HCT116 (cell line): ENCODE measurements around the gene ARSG.

Experiments
- CTCF ChIP-seq, 3 experiments: fragments of 200-600 bp in 1 of 3; sonication (generic) in 1 of 3; IDR thresholded peaks in 2 of 3; conservative IDR thresholded peaks in 1 of 3; 2 replicates each; pipeline ENCODE4 v1.5.1; 2012 to 2017; ENCODE audit warnings: low read depth in 2 of 3, low read length in 2 of 3, antibody characterized with exemption in 1 of 3, borderline replicate concordance in 1 of 3, control low read depth in 1 of 3, mild to moderate bottlenecking in 1 of 3, mixed read lengths in 1 of 3, mixed run types in 1 of 3, moderate library complexity in 1 of 3; ENCODE audit not compliant: insufficient read depth in 1 of 3
- POLR2A ChIP-seq: IDR thresholded peaks from 2 replicates; pipeline ENCODE4 v1.7.0; 2011; ENCODE audit warnings: borderline replicate concordance; ENCODE audit not compliant: insufficient read depth, insufficient read length; ENCODE audit errors: extremely low read depth

DNA sequence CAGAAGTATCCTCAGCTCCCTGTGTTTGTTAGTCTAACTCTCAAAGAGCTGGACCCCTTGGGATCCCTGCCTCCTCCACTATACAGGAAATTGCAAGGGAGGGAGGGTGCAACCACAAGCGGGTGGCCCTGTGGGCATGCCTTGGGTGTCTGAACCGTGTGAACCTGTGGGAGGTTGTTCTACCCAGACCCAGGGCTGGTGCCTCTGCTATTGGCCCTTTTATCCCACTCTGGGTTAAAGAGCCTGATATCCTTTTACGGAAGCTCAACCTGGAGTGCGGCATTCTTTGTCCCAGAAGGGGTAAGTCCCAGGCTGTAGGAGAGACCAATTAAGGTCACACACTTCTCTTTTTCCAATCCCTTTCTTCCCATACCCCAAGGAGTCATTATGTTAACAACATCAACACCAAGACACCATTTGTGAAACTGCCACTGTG lies 53.4 kb downstream of the ARSG start:
- TF ChIP-seq CTCF (IDR thresholded peaks at IDR 0.05 in 2 of 3, conservative IDR thresholded peaks at IDR 0.05 in 1 of 3; ENCODE audit: borderline replicate concordance in 1 of 3, insufficient read depth in 1 of 3, low read depth in 2 of 3, low read length in 2 of 3): no peak
- TF ChIP-seq POLR2A: no peak
